ENCODE data around the gene PACSIN3. TPM values are rescaled to one million over a fixed set of nuclear protein-coding genes. Genes with fewer than 3 reads are reported as not detected.

PACSIN3 gene
- total and polyA plus RNA-seq, 2 of the 8 experiments (the other 6 are each of a cell fraction or from before 2014, with no cell fraction given) = 23.8 to 47.2 TPM

- TF ChIP-seq SUZ12 (IDR thresholded peaks at IDR 0.05; ENCODE audit: low read length) (no peak), TCF12 (IDR thresholded peaks at IDR 0.05; ENCODE audit: low read depth, low read length) (no peak), E2F6 (IDR thresholded peaks at IDR 0.05) (no peak), FOSL1 (IDR thresholded peaks at IDR 0.05; ENCODE audit: insufficient read depth, low read depth, low read length) (no peak), TAF1 (IDR thresholded peaks at IDR 0.05; ENCODE audit: low read depth, low read length) (no peak)
Measured at GRCh38 chr11:47186076-47186699, at the start of gene PACSIN3 (continued).
